ENCODE results near the gene ARHGEF10L. TPM values are rescaled to one million over a fixed set of nuclear protein-coding genes. Genes with fewer than 3 reads are reported as not detected.

The ARHGEF10L gene
- total RNA-seq, 1 experiment from 2014 or later: 11.2 TPM

- CTCF ChIA-PET: no interaction called here
- H3K27me3 ChIP-seq (ENCODE audit: low read length): no peaks in the 10 kb centered on the region
- BruUV-seq (replicated peaks): no TSS peak
Observed at GRCh38 chr1:17646444-17647280, 107.2 kb downstream of the ARHGEF10L start.

DNA sequence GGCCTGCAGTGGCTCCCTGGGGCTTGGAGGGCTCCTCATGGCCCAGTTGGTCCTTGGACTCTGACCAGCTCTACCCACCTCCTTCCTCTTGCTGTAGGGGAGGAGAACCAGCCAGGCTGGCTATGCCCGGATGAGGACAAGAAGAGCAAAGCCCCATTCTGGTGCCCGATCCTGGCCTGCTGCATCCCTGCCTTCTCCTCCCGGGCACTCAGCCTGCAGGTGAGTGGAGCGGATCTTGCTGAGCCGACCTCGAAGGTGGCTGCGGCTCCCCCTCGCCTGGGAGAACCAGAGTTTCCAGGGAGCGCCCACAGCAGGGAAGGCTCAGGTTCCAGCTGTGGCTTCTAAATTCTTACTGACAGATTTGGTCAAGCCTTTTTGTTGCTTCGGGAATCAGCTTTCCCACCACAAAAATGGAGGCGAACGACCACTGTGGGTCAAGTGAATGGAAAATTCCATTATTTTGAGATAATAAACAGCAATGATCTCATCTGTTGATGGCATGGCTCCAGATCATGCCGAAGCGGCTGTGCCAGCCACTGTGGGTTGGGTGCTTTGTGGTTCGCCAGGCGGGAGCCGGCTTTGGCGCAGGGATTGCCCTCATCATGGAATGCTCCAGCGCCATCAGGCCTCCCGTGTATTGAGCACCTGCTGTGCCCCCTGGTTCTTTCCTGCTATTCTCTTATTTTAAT, 109.1 kb downstream of the ARHGEF10L start:
- H3K9ac ChIP-seq (ENCODE audit: low read length): no peak overlapping the region
- H3K36me3 ChIP-seq (ENCODE audit: low read depth, low read length): no peaks in the 10 kb centered on the region
- H3K4me1 ChIP-seq (ENCODE audit: insufficient read depth, low read length): no peaks in the 10 kb centered on the region
- no peaks in the 10 kb centered on the region for H3K79me2 ChIP-seq (ENCODE audit: low read length)
- no TSS peak for BruUV-seq (replicated peaks)
- no peak overlapping the region for H3K4me2 ChIP-seq (ENCODE audit: low read length)
- ChIA-PET POLR2A (ENCODE audit: unreplicated experiment) (no interaction called here), CTCF (no interaction called here)
- ATAC-seq: no peak
- H3K27ac ChIP-seq (ENCODE audit: low read length): no peak overlapping the region
- H3F3A ChIP-seq (ENCODE audit: low read length, unreplicated experiment): no peaks in the 10 kb centered on the region
- TF ChIP-seq, protein P1, sequence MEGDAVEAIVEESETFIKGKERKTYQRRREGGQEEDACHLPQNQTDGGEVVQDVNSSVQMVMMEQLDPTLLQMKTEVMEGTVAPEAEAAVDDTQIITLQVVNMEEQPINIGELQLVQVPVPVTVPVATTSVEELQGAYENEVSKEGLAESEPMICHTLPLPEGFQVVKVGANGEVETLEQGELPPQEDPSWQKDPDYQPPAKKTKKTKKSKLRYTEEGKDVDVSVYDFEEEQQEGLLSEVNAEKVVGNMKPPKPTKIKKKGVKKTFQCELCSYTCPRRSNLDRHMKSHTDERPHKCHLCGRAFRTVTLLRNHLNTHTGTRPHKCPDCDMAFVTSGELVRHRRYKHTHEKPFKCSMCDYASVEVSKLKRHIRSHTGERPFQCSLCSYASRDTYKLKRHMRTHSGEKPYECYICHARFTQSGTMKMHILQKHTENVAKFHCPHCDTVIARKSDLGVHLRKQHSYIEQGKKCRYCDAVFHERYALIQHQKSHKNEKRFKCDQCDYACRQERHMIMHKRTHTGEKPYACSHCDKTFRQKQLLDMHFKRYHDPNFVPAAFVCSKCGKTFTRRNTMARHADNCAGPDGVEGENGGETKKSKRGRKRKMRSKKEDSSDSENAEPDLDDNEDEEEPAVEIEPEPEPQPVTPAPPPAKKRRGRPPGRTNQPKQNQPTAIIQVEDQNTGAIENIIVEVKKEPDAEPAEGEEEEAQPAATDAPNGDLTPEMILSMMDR (conservative IDR thresholded peaks at IDR 0.05; ENCODE audit: low read depth, low read length): no peak
- TF ChIP-seq EZH2phosphoT487 (IDR thresholded peaks at IDR 0.05; ENCODE audit: borderline replicate concordance, low read length): no peak
- TF ChIP-seq EZH2 (IDR thresholded peaks at IDR 0.05; ENCODE audit: low read length, unreplicated experiment): no peak
- no peak overlapping the region for H3K4me3 ChIP-seq (ENCODE audit: low read length)
- H2AFZ ChIP-seq (ENCODE audit: low read length): no peak overlapping the region
- H4K20me1 ChIP-seq (ENCODE audit: low read length): no peaks in the 10 kb centered on the region
- H3K27me3 ChIP-seq (ENCODE audit: low read length): no peaks in the 10 kb centered on the region
- no peak for DNase-seq
- H3K9me2 ChIP-seq (replicated peaks; ENCODE audit: low read length): no peaks in the 10 kb centered on the region
- intact Hi-C loops (cut with micrococcal nuclease): no loop called here
- H3K9me3 ChIP-seq (ENCODE audit: low read length): no peaks in the 10 kb centered on the region

More at GRCh38 chr1:17646444-17647280, 107.2 kb downstream of the ARHGEF10L start:
- Histone ChIP-seq H3K4me3 (ENCODE audit: low read length) (no peak overlapping the region), H3F3A (ENCODE audit: low read length, unreplicated experiment) (no peaks in the 10 kb centered on the region), H3K4me2 (ENCODE audit: low read length) (no peak overlapping the region), H3K36me3 (ENCODE audit: low read depth, low read length) (no peaks in the 10 kb centered on the region), H3K9me3 (ENCODE audit: low read length) (no peaks in the 10 kb centered on the region), H3K4me1 (ENCODE audit: insufficient read depth, low read length) (no peaks in the 10 kb centered on the region), H3K9me2 (replicated peaks; ENCODE audit: low read length) (no peaks in the 10 kb centered on the region), H3K27ac (ENCODE audit: low read length) (no peak overlapping the region), H2AFZ (ENCODE audit: low read length) (no peak overlapping the region), H3K9ac (ENCODE audit: low read length) (no peak overlapping the region), H4K20me1 (ENCODE audit: low read length) (no peaks in the 10 kb centered on the region), H3K79me2 (ENCODE audit: low read length) (no peaks in the 10 kb centered on the region)
- no peak for ATAC-seq
- intact Hi-C loops (cut with micrococcal nuclease): no loop called here
- no peak for TF ChIP-seq EZH2phosphoT487 (IDR thresholded peaks at IDR 0.05; ENCODE audit: borderline replicate concordance, low read length)
- TF ChIP-seq, protein P1 (conservative IDR thresholded peaks at IDR 0.05; ENCODE audit: low read depth, low read length): peak; percentile 12; the same call in 1 of the 2 replicates
- no peak for TF ChIP-seq EZH2 (IDR thresholded peaks at IDR 0.05; ENCODE audit: low read length, unreplicated experiment)
- POLR2A ChIA-PET (ENCODE audit: unreplicated experiment): no interaction called here
- DNase-seq: no peak

Data from PC-3 (cell line).